Vagina (tissue), 2 donors: ENCODE measurements around the gene LRP11.

Experiments used
- POLR2A ChIP-seq, 2 donors: fragments of 450-650 bp; IDR thresholded peaks; one replicate each; pipeline ENCODE4 v1.6.1; 2017; ENCODE audit warnings: antibody characterized with exemption in 2 of 2, mild to moderate bottlenecking in 2 of 2, moderate library complexity in 2 of 2
- POLR2AphosphoS5 ChIP-seq, 2 donors: sonication (generic); formaldehyde crosslinking; IDR thresholded peaks; one replicate each; pipeline ENCODE4 v1.9.0; 2017; ENCODE audit warnings: antibody characterized with exemption in 2 of 2, mild to moderate bottlenecking in 2 of 2, low read depth in 1 of 2; ENCODE audit not compliant: insufficient read depth in 1 of 2
- TF ChIP-seq, protein P1 (sequence below), 3 experiments: fragments of 450-650 bp in 2 of 3; fragments of 200-600 bp in 1 of 3; sonication (generic) in 1 of 3; IDR thresholded peaks; one replicate each; pipeline ENCODE4 v1.5.1; 2017 to 2019; ENCODE audit warnings: antibody characterized with exemption in 3 of 3, mild to moderate bottlenecking in 2 of 3, moderate library complexity in 2 of 3

DNA sequence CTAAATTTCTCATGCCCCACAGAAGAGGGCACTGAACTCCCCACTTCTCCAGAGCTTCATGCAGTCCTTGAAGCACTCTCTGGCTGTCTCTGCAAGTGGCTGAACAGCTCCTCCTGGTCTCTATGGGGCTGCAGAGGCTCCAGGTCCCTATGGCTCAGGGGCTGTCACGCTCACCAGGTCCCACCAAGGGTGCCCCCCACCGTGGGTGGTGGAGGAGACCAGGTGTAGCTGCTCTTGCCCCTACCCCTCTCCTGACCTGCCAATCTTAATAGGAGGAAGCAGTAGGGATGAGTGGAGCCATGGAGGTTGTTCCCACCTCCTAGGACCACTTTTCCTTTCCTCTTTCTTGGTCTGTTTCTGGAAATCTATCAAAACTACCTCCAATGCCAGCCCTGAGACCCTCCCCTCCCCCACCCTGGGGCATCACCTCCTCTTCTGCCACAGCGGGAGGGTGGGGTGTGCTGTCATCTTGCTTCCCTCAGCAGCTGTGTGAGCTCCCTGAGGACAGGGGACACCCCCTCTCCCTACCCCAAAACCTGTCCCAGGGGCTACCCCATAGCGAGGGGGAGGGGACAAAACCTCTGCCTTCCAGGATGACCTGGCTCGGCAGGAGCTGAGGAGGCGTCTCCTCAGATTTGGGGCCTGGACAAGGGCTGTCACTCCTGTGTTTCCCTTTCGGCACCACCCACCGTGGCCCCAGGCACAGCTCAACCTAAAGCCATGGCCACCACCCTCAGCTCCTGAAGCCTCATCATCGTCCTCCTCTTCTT is 45.7 kb upstream of the LRP11 start:
- TF ChIP-seq, protein P1, sequence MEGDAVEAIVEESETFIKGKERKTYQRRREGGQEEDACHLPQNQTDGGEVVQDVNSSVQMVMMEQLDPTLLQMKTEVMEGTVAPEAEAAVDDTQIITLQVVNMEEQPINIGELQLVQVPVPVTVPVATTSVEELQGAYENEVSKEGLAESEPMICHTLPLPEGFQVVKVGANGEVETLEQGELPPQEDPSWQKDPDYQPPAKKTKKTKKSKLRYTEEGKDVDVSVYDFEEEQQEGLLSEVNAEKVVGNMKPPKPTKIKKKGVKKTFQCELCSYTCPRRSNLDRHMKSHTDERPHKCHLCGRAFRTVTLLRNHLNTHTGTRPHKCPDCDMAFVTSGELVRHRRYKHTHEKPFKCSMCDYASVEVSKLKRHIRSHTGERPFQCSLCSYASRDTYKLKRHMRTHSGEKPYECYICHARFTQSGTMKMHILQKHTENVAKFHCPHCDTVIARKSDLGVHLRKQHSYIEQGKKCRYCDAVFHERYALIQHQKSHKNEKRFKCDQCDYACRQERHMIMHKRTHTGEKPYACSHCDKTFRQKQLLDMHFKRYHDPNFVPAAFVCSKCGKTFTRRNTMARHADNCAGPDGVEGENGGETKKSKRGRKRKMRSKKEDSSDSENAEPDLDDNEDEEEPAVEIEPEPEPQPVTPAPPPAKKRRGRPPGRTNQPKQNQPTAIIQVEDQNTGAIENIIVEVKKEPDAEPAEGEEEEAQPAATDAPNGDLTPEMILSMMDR (IDR thresholded peaks at IDR 0.05) = no peak
- TF ChIP-seq POLR2A (IDR thresholded peaks at IDR 0.05) (no peak), POLR2AphosphoS5 (IDR thresholded peaks at IDR 0.05; ENCODE audit: insufficient read depth in 1 of 2, low read depth in 1 of 2) (no peak)
